Peyer's patch (tissue), 4 donors: ENCODE results near the gene RBM17.

ENCODE experiments used
- POLR2A ChIP-seq, 2 donors: fragments of 450-650 bp; IDR thresholded peaks; one replicate each; pipeline ENCODE4 v1.5.1; 2017; ENCODE audit warnings: antibody characterized with exemption in 2 of 2, mild to moderate bottlenecking in 2 of 2, moderate library complexity in 2 of 2
- TF ChIP-seq, protein P1 (sequence below), 6 experiments: fragments of 450-650 bp in 4 of 6; fragments of 200-600 bp in 2 of 6; sonication (generic) in 1 of 6; IDR thresholded peaks; one replicate each; pipeline ENCODE4 v1.5.1; 2017 to 2019; ENCODE audit warnings: antibody characterized with exemption in 6 of 6, mild to moderate bottlenecking in 3 of 6, moderate library complexity in 1 of 6

- TF ChIP-seq, protein P1, sequence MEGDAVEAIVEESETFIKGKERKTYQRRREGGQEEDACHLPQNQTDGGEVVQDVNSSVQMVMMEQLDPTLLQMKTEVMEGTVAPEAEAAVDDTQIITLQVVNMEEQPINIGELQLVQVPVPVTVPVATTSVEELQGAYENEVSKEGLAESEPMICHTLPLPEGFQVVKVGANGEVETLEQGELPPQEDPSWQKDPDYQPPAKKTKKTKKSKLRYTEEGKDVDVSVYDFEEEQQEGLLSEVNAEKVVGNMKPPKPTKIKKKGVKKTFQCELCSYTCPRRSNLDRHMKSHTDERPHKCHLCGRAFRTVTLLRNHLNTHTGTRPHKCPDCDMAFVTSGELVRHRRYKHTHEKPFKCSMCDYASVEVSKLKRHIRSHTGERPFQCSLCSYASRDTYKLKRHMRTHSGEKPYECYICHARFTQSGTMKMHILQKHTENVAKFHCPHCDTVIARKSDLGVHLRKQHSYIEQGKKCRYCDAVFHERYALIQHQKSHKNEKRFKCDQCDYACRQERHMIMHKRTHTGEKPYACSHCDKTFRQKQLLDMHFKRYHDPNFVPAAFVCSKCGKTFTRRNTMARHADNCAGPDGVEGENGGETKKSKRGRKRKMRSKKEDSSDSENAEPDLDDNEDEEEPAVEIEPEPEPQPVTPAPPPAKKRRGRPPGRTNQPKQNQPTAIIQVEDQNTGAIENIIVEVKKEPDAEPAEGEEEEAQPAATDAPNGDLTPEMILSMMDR (IDR thresholded peaks at IDR 0.05) = no peak
- no peak for TF ChIP-seq POLR2A (IDR thresholded peaks at IDR 0.05)
Measured at GRCh38 chr10:6120691-6121090, 31.9 kb downstream of the RBM17 start.
